WTC11 (cell line): ENCODE results near the gene AFF3. TPM values are rescaled to one million over a fixed set of nuclear protein-coding genes. Genes with fewer than 3 reads are reported as not detected.

Source experiments
- ATAC-seq: fragments of 200-7000 bp; cut with Tn5 transposase; 2 replicates; pipeline ENCODE4 v1.10.0; 2021; ENCODE audit warnings: mild to moderate bottlenecking, moderate library complexity
- CTCF ChIA-PET: fragments of 300-600 bp; sonication (Branson Sonifier 250); formaldehyde crosslinking; loops from one replicate; lab custom pipeline; 2021; ENCODE audit warnings: antibody characterized with exemption; lab: Charles Lee
- POLR2A ChIA-PET: fragments of 350-600 bp; sonication (Branson Sonifier 250); formaldehyde crosslinking; loops from one replicate; lab custom pipeline; 2021; ENCODE audit warnings: antibody characterized with exemption; lab: Charles Lee
- DNase-seq: peaks from one replicate; pipeline ENCODE4 v3.0.0; 2021; ENCODE audit warnings: low spot score
- H3K27ac Mint-ChIP-seq: 2 replicates; pipeline ENCODE4 v1.8.0; 2021; ENCODE audit warnings: mixed read lengths
- H3K27me3 Mint-ChIP-seq: 2 replicates; pipeline ENCODE4 v1.8.0; 2021; ENCODE audit warnings: low read depth, mild to moderate bottlenecking, moderate library complexity, mixed read lengths
- H3K36me3 Mint-ChIP-seq: 2 replicates; pipeline ENCODE4 v1.8.0; 2021; ENCODE audit warnings: mixed read lengths
- H3K4me1 Mint-ChIP-seq: 2 replicates; pipeline ENCODE4 v1.8.0; 2022; ENCODE audit warnings: mixed read lengths
- H3K4me3 Mint-ChIP-seq: 2 replicates; pipeline ENCODE4 v1.8.0; 2021; ENCODE audit warnings: mild to moderate bottlenecking, moderate library complexity, mixed read lengths
- H3K9me3 Mint-ChIP-seq: 2 replicates; pipeline ENCODE4 v1.8.0; 2021; ENCODE audit warnings: mixed read lengths
- NFATC4 ChIP-seq: fragments of 250-450 bp; sonication (Bioruptor Pico); IDR thresholded peaks from 2 replicates; pipeline ENCODE4 v1.9.0; 2021; ENCODE audit warnings: mild to moderate bottlenecking
- NFE2L1 ChIP-seq: sonication (generic); formaldehyde crosslinking; IDR thresholded peaks from 2 replicates; pipeline ENCODE4 v1.8.1; 2023; ENCODE audit warnings: missing genetic modification reagents
- NR1H2 ChIP-seq: sonication (generic); formaldehyde crosslinking; IDR thresholded peaks from 2 replicates; pipeline ENCODE4 v1.9.0; 2021; ENCODE audit warnings: mild to moderate bottlenecking, moderate library complexity, missing genetic modification reagents
- SMAD3 ChIP-seq: sonication (generic); formaldehyde crosslinking; IDR thresholded peaks from 2 replicates; pipeline ENCODE4 v1.8.0; 2022; ENCODE audit warnings: missing genetic modification reagents, mild to moderate bottlenecking, borderline replicate concordance
- TCF7 ChIP-seq: sonication (generic); formaldehyde crosslinking; IDR thresholded peaks from 2 replicates; pipeline ENCODE4 v1.8.0; 2022; ENCODE audit warnings: mild to moderate bottlenecking, low read depth, missing genetic modification reagents, moderate library complexity
- TEAD1 ChIP-seq: sonication (generic); formaldehyde crosslinking; IDR thresholded peaks from 2 replicates; pipeline ENCODE4 v1.8.0; 2022; ENCODE audit warnings: mild to moderate bottlenecking, missing genetic modification reagents
- TEAD4 ChIP-seq: sonication (generic); formaldehyde crosslinking; IDR thresholded peaks from 2 replicates; pipeline ENCODE4 v1.8.0; 2022; ENCODE audit warnings: mild to moderate bottlenecking, missing genetic modification reagents
- ZNF121 ChIP-seq: sonication (generic); formaldehyde crosslinking; IDR thresholded peaks from 2 replicates; pipeline ENCODE4 v1.8.0; 2023; ENCODE audit warnings: missing genetic modification reagents
- ZNF232 ChIP-seq: sonication (generic); formaldehyde crosslinking; IDR thresholded peaks from 2 replicates; pipeline ENCODE4 v1.8.0; 2022; ENCODE audit warnings: mild to moderate bottlenecking, missing genetic modification reagents
- ZNF263 ChIP-seq: sonication (generic); formaldehyde crosslinking; IDR thresholded peaks from 2 replicates; pipeline ENCODE4 v1.8.1; 2022; ENCODE audit warnings: low read depth, mild to moderate bottlenecking, moderate library complexity, missing genetic modification reagents
- ZNF317 ChIP-seq: sonication (generic); formaldehyde crosslinking; IDR thresholded peaks from 2 replicates; pipeline ENCODE4 v1.8.1; 2023; ENCODE audit warnings: low read depth, mild to moderate bottlenecking, moderate library complexity, missing genetic modification reagents, borderline replicate concordance
- total RNA-seq: library from RNA; stranded (reverse); gene quantifications from 3 replicates; pipeline ENCODE4 v1.2.3, GENCODE V29; 2021
- TF ChIP-seq, protein P1 (sequence below): sonication (generic); formaldehyde crosslinking; IDR thresholded peaks from 2 replicates; pipeline ENCODE4 v1.8.0; 2023; ENCODE audit warnings: mild to moderate bottlenecking, missing genetic modification reagents
- TF ChIP-seq, protein P2 (sequence below): fragments of 250-450 bp; sonication (Bioruptor Pico); IDR thresholded peaks from 2 replicates; pipeline ENCODE4 v2.1.2; 2022; ENCODE audit warnings: mild to moderate bottlenecking, moderate library complexity
- TF ChIP-seq, protein P3 (sequence below): sonication (generic); formaldehyde crosslinking; IDR thresholded peaks from 2 replicates; pipeline ENCODE4 v1.8.0; 2022; ENCODE audit warnings: mild to moderate bottlenecking, missing genetic modification reagents
- TF ChIP-seq, protein P4 (sequence below): sonication (generic); formaldehyde crosslinking; IDR thresholded peaks from 2 replicates; pipeline ENCODE4 v1.8.0; 2022; ENCODE audit warnings: mild to moderate bottlenecking, missing genetic modification reagents
- TF ChIP-seq, protein P5 (sequence below): fragments of 250-450 bp; sonication (Bioruptor Pico); IDR thresholded peaks from 2 replicates; pipeline ENCODE4 v1.9.0; 2021; ENCODE audit warnings: mild to moderate bottlenecking
- TF ChIP-seq, protein P6 (sequence below): fragments of 250-450 bp; sonication (Bioruptor Pico); IDR thresholded peaks from 2 replicates; pipeline ENCODE4 v1.9.0; 2021; ENCODE audit warnings: mild to moderate bottlenecking, borderline replicate concordance

The AFF3 gene
- total RNA-seq, 1 experiment from 2014 or later, result 1.2 TPM

DNA sequence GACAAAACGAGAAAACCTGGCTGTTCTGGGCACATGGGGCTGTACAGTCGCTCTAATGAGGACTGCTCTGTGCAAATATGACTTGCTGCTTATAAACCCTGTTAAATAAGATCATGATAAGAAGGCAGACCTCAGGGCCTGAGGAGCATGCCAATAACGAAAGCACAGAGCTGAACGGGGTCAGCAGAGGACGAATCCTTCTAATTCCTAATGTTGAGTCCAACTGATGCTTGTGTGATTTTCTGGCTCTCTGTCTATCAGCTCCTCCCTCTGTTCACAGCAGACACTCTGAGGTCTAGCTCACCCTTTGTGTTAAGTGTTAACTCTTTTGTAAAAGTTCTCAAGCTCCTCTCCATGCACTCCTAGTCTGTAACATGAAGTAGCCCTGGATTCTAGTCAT, 485.4 kb downstream of the AFF3 start (continued):
- TF ChIP-seq, protein P1, sequence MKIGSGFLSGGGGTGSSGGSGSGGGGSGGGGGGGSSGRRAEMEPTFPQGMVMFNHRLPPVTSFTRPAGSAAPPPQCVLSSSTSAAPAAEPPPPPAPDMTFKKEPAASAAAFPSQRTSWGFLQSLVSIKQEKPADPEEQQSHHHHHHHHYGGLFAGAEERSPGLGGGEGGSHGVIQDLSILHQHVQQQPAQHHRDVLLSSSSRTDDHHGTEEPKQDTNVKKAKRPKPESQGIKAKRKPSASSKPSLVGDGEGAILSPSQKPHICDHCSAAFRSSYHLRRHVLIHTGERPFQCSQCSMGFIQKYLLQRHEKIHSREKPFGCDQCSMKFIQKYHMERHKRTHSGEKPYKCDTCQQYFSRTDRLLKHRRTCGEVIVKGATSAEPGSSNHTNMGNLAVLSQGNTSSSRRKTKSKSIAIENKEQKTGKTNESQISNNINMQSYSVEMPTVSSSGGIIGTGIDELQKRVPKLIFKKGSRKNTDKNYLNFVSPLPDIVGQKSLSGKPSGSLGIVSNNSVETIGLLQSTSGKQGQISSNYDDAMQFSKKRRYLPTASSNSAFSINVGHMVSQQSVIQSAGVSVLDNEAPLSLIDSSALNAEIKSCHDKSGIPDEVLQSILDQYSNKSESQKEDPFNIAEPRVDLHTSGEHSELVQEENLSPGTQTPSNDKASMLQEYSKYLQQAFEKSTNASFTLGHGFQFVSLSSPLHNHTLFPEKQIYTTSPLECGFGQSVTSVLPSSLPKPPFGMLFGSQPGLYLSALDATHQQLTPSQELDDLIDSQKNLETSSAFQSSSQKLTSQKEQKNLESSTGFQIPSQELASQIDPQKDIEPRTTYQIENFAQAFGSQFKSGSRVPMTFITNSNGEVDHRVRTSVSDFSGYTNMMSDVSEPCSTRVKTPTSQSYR (CRISPR knock-in tag), result no peak
- TF ChIP-seq TEAD1 (CRISPR knock-in tag) (no peak), TCF7 (no peak)
- TF ChIP-seq, protein P2, sequence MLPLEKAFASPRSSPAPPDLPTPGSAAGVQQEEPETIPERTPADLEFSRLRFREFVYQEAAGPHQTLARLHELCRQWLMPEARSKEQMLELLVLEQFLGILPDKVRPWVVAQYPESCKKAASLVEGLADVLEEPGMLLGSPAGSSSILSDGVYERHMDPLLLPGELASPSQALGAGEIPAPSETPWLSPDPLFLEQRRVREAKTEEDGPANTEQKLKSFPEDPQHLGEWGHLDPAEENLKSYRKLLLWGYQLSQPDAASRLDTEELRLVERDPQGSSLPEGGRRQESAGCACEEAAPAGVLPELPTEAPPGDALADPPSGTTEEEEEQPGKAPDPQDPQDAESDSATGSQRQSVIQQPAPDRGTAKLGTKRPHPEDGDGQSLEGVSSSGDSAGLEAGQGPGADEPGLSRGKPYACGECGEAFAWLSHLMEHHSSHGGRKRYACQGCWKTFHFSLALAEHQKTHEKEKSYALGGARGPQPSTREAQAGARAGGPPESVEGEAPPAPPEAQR (CRISPR knock-in tag), result no peak

DNA sequence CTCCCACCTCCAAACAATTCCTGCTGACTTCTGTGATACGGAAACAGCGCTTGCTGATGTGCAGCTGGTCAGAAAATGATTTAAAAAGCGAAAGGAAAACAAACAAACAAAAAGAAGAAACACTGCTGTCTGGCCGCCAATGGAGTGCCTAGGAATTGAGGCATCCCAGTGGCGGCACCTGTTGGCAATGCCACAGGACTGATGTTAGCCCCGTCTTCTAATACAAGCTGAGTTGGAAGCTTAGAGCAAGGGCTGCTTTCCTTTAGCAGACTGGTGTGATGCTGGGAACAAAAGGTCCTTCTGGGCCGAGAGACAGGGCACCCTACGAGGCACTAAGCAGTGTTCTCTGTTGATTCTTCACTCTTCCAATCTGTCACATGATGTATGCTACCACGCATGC, 489.0 kb downstream of the AFF3 start:
- TF ChIP-seq NFATC4 (CRISPR knock-in tag) (no peak), ZNF317 (CRISPR knock-in tag) (no peak), SMAD3 (CRISPR knock-in tag) (no peak), ZNF232 (CRISPR knock-in tag) (no peak), NFE2L1 (no peak), TEAD4 (CRISPR knock-in tag) (no peak), NR1H2 (CRISPR knock-in tag) (no peak), ZNF263 (CRISPR knock-in tag) (no peak), ZNF121 (no peak)
- TF ChIP-seq, protein P3, sequence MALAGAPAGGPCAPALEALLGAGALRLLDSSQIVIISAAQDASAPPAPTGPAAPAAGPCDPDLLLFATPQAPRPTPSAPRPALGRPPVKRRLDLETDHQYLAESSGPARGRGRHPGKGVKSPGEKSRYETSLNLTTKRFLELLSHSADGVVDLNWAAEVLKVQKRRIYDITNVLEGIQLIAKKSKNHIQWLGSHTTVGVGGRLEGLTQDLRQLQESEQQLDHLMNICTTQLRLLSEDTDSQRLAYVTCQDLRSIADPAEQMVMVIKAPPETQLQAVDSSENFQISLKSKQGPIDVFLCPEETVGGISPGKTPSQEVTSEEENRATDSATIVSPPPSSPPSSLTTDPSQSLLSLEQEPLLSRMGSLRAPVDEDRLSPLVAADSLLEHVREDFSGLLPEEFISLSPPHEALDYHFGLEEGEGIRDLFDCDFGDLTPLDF (CRISPR knock-in tag), result no peak
- TF ChIP-seq, protein P4, sequence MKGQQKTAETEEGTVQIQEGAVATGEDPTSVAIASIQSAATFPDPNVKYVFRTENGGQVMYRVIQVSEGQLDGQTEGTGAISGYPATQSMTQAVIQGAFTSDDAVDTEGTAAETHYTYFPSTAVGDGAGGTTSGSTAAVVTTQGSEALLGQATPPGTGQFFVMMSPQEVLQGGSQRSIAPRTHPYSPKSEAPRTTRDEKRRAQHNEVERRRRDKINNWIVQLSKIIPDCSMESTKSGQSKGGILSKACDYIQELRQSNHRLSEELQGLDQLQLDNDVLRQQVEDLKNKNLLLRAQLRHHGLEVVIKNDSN, result no peak
- TF ChIP-seq, protein P5, sequence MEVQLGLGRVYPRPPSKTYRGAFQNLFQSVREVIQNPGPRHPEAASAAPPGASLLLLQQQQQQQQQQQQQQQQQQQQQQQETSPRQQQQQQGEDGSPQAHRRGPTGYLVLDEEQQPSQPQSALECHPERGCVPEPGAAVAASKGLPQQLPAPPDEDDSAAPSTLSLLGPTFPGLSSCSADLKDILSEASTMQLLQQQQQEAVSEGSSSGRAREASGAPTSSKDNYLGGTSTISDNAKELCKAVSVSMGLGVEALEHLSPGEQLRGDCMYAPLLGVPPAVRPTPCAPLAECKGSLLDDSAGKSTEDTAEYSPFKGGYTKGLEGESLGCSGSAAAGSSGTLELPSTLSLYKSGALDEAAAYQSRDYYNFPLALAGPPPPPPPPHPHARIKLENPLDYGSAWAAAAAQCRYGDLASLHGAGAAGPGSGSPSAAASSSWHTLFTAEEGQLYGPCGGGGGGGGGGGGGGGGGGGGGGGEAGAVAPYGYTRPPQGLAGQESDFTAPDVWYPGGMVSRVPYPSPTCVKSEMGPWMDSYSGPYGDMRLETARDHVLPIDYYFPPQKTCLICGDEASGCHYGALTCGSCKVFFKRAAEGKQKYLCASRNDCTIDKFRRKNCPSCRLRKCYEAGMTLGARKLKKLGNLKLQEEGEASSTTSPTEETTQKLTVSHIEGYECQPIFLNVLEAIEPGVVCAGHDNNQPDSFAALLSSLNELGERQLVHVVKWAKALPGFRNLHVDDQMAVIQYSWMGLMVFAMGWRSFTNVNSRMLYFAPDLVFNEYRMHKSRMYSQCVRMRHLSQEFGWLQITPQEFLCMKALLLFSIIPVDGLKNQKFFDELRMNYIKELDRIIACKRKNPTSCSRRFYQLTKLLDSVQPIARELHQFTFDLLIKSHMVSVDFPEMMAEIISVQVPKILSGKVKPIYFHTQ, result no peak
- TF ChIP-seq, protein P6, sequence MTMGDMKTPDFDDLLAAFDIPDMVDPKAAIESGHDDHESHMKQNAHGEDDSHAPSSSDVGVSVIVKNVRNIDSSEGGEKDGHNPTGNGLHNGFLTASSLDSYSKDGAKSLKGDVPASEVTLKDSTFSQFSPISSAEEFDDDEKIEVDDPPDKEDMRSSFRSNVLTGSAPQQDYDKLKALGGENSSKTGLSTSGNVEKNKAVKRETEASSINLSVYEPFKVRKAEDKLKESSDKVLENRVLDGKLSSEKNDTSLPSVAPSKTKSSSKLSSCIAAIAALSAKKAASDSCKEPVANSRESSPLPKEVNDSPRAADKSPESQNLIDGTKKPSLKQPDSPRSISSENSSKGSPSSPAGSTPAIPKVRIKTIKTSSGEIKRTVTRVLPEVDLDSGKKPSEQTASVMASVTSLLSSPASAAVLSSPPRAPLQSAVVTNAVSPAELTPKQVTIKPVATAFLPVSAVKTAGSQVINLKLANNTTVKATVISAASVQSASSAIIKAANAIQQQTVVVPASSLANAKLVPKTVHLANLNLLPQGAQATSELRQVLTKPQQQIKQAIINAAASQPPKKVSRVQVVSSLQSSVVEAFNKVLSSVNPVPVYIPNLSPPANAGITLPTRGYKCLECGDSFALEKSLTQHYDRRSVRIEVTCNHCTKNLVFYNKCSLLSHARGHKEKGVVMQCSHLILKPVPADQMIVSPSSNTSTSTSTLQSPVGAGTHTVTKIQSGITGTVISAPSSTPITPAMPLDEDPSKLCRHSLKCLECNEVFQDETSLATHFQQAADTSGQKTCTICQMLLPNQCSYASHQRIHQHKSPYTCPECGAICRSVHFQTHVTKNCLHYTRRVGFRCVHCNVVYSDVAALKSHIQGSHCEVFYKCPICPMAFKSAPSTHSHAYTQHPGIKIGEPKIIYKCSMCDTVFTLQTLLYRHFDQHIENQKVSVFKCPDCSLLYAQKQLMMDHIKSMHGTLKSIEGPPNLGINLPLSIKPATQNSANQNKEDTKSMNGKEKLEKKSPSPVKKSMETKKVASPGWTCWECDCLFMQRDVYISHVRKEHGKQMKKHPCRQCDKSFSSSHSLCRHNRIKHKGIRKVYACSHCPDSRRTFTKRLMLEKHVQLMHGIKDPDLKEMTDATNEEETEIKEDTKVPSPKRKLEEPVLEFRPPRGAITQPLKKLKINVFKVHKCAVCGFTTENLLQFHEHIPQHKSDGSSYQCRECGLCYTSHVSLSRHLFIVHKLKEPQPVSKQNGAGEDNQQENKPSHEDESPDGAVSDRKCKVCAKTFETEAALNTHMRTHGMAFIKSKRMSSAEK (CRISPR knock-in tag), result no peak
- TF ChIP-seq, all 79 proteins: peak for 0
- ChIA-PET POLR2A (interaction anchor here (0.7 kb wide), 1 partner anchor 32 kb away, joined by 5 read pairs; no protein-coding TSS in a partner anchor), CTCF (interaction anchor here (0.7 to 1.6 kb wide), 7 partner anchors 10 to 1859 kb away, joined by 3 to 8 read pairs (median 5); no protein-coding TSS in a partner anchor)
- Mint-ChIP-seq H3K9me3 (peaks cover 3% of the 10 kb centered on the region; the same call in 1 of the 2 replicates), H3K27ac (no peak overlapping the region), H3K36me3 (0 out of 2 replicates have a peak, but pooled peaks cover 2% of the 10 kb centered on the region), H3K4me3 (no peak overlapping the region), H3K4me1 (peaks cover 19% of the 10 kb centered on the region), H3K27me3 (no peaks in the 10 kb centered on the region)
- ATAC-seq (peak; percentile 71), DNase-seq (no peak)
